Stimulated activated naive CD4-positive, alpha-beta T cell treated with Interleukin-2 at 50 U/mL for 16 hours (primary cell): ENCODE results near the gene TRIM47.
A peak's percentile ranks its signal among the peaks of the same experiment; 100 is the strongest.
"Not testable (repeated sequence)": the region's sequence is repeated elsewhere in the genome, so short reads cannot be mapped to it uniquely, and the experiment has no call there.

Experiments
- DNase-seq: peaks from one replicate; lab custom pipeline; 2025; lab: John Stamatoyannopoulos, UW

TRIM47 gene

DNA sequence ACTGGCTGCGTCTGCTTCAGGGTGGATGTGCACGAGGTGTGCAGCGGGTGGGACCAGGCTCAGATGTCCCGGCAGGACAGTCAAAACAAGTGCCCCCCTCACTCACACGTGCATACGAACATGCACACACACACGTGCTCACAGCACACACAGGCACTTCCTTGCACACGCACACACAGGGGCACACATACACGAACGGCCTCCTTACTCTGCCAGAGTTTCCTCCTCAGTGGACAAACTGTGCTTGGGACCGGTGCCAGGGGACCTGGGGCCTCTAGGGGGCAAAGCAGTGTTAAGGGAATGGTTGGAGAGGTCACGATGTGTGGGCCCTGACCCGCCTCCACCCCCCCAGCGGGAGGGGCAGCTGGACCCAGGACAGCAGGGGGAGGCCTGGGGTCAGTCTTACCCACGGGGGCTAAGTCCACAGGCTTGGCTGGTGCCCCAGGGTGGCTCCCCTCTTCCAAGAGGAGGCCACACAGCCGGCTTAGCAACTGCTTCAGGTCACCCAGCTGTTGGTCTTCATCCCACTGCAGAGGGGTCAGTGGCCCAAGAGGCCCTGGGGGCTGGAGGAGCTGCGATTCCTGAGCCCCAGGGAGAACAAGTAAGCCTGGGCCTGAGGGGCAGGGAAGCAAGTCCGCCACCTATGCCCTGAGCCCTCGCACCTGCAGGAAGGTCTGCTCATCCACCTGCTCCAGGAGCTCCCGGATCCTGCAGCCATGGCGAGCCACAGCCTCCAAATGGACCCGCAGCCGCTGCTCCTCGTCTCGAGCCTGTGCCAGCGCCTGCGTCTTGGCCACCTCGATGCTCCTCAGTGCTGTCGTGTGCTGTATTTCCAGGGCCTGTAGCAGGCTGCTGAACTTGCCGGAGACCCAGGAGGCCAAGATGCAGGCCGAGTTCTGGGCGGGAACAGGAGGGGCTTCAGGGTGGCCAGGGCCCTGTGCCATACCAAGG lies 13.5 kb upstream of the TRIM47 start:
- DNase-seq: no peak

GRCh38 chr17:75891022-75891604 lies 12.7 kb upstream of the TRIM47 start:
- DNase-seq: no peak

DNA sequence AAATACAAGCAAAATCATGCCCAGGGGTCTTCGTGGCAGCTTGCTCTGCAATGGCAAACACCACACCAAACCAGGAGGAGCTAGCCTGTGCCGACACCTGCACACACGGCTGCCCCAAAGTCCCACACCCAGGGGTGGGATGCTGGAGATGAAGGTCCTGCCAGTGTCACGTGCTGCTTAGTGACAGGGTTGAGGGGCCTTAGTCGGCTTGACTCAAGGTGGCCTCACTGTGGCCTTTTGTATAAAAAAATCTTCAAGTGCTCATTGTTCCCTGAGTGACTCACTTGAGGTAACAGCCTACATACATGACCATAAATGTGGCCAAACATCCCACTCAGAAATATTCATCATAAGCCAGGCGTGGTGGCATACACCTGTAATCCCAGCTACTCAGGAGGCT lies 11.1 kb upstream of the TRIM47 start:
- no peak for DNase-seq

- DNase-seq: no peak
These were observed 10.1 kb upstream of the TRIM47 start for GRCh38 chr17:75888484-75888883.

DNA sequence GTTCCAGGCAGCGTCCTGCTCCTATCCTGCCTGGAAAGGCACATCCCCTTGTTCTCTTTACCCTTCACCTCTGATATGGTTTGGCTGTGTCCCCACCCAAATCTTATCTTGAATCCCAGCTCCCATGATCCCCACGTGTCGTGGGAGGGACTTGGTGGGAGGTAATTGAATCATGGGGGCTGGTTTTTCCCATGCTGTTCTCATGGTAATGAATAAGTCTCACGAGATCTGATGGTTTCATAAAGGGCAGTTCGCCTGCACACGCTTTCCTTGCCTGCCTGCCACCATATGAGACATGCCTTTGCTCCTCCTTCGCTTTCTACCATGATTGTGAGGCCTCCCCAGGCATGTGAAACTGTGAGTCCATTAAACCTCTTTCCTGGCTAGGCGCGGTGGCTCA lies 7.5 kb upstream of the TRIM47 start:
- DNase-seq: not testable (repeated sequence)

GRCh38 chr17:75885431-75885830 lies 7.0 kb upstream of the TRIM47 start:
- no peak for DNase-seq

- DNase-seq: no peak
These were observed 3.5 kb upstream of the TRIM47 start for GRCh38 chr17:75881678-75882454.

- no peak for DNase-seq
These were observed 1.9 kb upstream of the TRIM47 start for GRCh38 chr17:75880266-75880665.

GRCh38 chr17:75877752-75878173 lies 618 bp downstream of the TRIM47 start:
- peak; percentile 69 for DNase-seq

GRCh38 chr17:75876938-75877751 lies 1.2 kb downstream of the TRIM47 start:
- peak; percentile 24 for DNase-seq

- peak; percentile 62 for DNase-seq
These were observed 2.0 kb downstream of the TRIM47 start for GRCh38 chr17:75876190-75876937.

DNA sequence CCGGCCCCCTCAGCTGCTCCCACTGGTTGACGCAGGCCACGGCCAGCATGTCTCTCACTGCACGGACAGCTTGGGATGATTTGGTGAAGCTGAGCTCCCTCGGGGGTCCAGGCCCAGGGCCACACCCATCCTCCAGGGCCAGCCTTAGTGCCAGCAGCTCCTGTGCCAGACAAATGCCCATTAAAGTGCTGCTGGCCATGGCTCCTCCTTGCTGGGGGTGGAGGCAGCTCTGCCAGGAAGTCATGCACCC lies 2.5 kb downstream of the TRIM47 start:
- DNase-seq: no peak

GRCh38 chr17:75875182-75875939 lies 3.0 kb downstream of the TRIM47 start:
- DNase-seq: no peak

GRCh38 chr17:75874323-75875181 lies 3.8 kb downstream of the TRIM47 start:
- no peak for DNase-seq

- no peak for DNase-seq
These were observed 4.6 kb downstream of the TRIM47 start for GRCh38 chr17:75873587-75874322.

GRCh38 chr17:75872434-75873351 lies 5.7 kb downstream of the TRIM47 start:
- DNase-seq: peak; percentile 43

GRCh38 chr17:75870228-75870627 lies 8.2 kb downstream of the TRIM47 start:
- DNase-seq: not testable (repeated sequence)
